Measurements from ENCODE around the gene ITPR3. TPM values are rescaled to one million over a fixed set of nuclear protein-coding genes. Genes with fewer than 3 reads are reported as not detected.

ITPR3 gene
- total RNA-seq, 1 experiment from 2014 or later: 103 TPM

- Histone ChIP-seq H4K20me1 (ENCODE audit: insufficient read depth) (no peaks in the 10 kb centered on the region), H3K36me3 (ENCODE audit: control insufficient read depth in 1 of 2, insufficient read depth in 2 of 2, low read length in 2 of 2) (no peaks in the 10 kb centered on the region), H2AFZ (ENCODE audit: low read depth, low read length, poor library complexity, severe bottlenecking) (no peak overlapping the region), H3K4me1 (ENCODE audit: control insufficient read depth in 1 of 2, insufficient read depth in 2 of 2, low read length in 2 of 2) (peaks cover 2 to 9% of the 10 kb centered on the region in 2 experiments; a peak in 3 of 4 replicates), H3K9ac (ENCODE audit: low read length) (no peak overlapping the region), H3K27me3 (ENCODE audit: insufficient read depth, low read length) (peaks cover 6% of the 10 kb centered on the region; the same call in 1 of the 2 replicates), H3K9me3 (ENCODE audit: control insufficient read depth in 1 of 2, insufficient read depth in 1 of 2, low read depth in 1 of 2, low read length in 2 of 2) (no peaks in the 10 kb centered on the region), H3K4me2 (ENCODE audit: low read length) (no peak overlapping the region), H3K9me2 (ENCODE audit: insufficient read depth) (no peaks in the 10 kb centered on the region), H3K27ac (ENCODE audit: low read depth, low read length) (no peak overlapping the region), H3K79me2 (ENCODE audit: insufficient read depth, low read length) (no peaks in the 10 kb centered on the region), H3K4me3 (replicated peaks in 1 of 2; ENCODE audit: low read depth in 1 of 2, low read length in 2 of 2) (no peak overlapping the region)
- ChIA-PET POLR2A (no interaction called here), RAD21 (ENCODE audit: low non-redundant PET in 1 of 2, low total read pairs in 2 of 2, uncharacterized antibody in 2 of 2, unreplicated experiment in 2 of 2) (no interaction called here), CTCF (interaction anchor here (0.8 to 3.5 kb wide), 3 partner anchors 26 to 282 kb away, joined by 3 to 14 read pairs (median 3); no protein-coding TSS in a partner anchor)
- no peak for ATAC-seq
- TF ChIP-seq FOSL1 (IDR thresholded peaks at IDR 0.05; ENCODE audit: low read depth) (no peak), EGR1 (IDR thresholded peaks at IDR 0.05; ENCODE audit: low read depth) (no peak), EZH2 (IDR thresholded peaks at IDR 0.05) (no peak), POLR2AphosphoS5 (IDR thresholded peaks at IDR 0.05; ENCODE audit: low read depth, low read length) (no peak), CBX3 (IDR thresholded peaks at IDR 0.05; ENCODE audit: low read depth) (no peak), ZNF274 (IDR thresholded peaks at IDR 0.05; ENCODE audit: low read depth, low read length) (no peak), TCF7L2 (IDR thresholded peaks at IDR 0.05; ENCODE audit: borderline replicate concordance, extremely low read depth, insufficient read depth, insufficient read length) (no peak), CEBPB (IDR thresholded peaks at IDR 0.05; ENCODE audit: low read depth) (no peak), SIN3A (IDR thresholded peaks at IDR 0.05; ENCODE audit: low read depth) (no peak), RAD21 (IDR thresholded peaks at IDR 0.05; ENCODE audit: low read depth) (no peak), ELF1 (IDR thresholded peaks at IDR 0.05; ENCODE audit: borderline replicate concordance, low read depth) (no peak), ZFX (IDR thresholded peaks at IDR 0.05) (no peak)
- DNase-seq (ENCODE audit: low read depth, low spot score): no peak
- no TSS peak for BruUV-seq (replicated peaks)
- intact Hi-C loops (cut with micrococcal nuclease): no loop called here
Measured at GRCh38 chr6:33745548-33745947, 124.4 kb downstream of the ITPR3 start.

MicroRNA genes within 50 kb of the gene (microRNA counts, 767-probe panel; counts per million panel counts)
- microRNA hsa-miR-3934: not detected

Small RNA genes within 50 kb of the gene (microRNA-seq; reads per million reads assigned to microRNA genes)
- gene MIR3934 (ENCODE audit: borderline number of aligned reads): 17.7 reads per million, percentile 40 among the genes with 10 or more reads in this experiment

Other genes with a start within 250 kb of the ITPR3 start
- gene KIFC1, start 229.5 kb upstream of the ITPR3 start, total RNA-seq (2021; ENCODE audit: unreplicated experiment): 84.7 TPM
- 40.2 TPM for gene PHF1, start 210.3 kb upstream of the ITPR3 start, total RNA-seq (2021; ENCODE audit: unreplicated experiment)
- 186 TPM for gene CUTA, start 203.2 kb upstream of the ITPR3 start, total RNA-seq (2021; ENCODE audit: unreplicated experiment)
- 11.5 TPM for gene SYNGAP1, start 201.3 kb upstream of the ITPR3 start, total RNA-seq (2021; ENCODE audit: unreplicated experiment)
- 14.2 TPM for gene ZBTB9, start 166.7 kb upstream of the ITPR3 start, total RNA-seq (2021; ENCODE audit: unreplicated experiment)
- gene BAK1, start 41.0 kb upstream of the ITPR3 start, total RNA-seq (2021; ENCODE audit: unreplicated experiment): 18.9 TPM
- gene UQCC2, start 90.4 kb downstream of the ITPR3 start, total RNA-seq (2021; ENCODE audit: unreplicated experiment): 95.1 TPM
- gene IP6K3, start 125.6 kb downstream of the ITPR3 start, total RNA-seq (2021; ENCODE audit: unreplicated experiment): not detected
- 43.9 TPM for gene LEMD2, start 167.8 kb downstream of the ITPR3 start, total RNA-seq (2021; ENCODE audit: unreplicated experiment)
- not detected for gene MLN, start 182.7 kb downstream of the ITPR3 start, total RNA-seq (2021; ENCODE audit: unreplicated experiment)